ENCODE results near the gene AVPR1B.

The AVPR1B gene

GRCh38 chr1:206112600-206113301 lies 4.4 kb downstream of the AVPR1B start:
- no peak for DNase-seq (ENCODE audit: low read depth in 2 of 2)

GRCh38 chr1:206111271-206111927 lies 5.8 kb downstream of the AVPR1B start:
- DNase-seq (ENCODE audit: low read depth in 2 of 2), result no peak

GRCh38 chr1:206110820-206111219 lies 6.4 kb downstream of the AVPR1B start:
- no peak for DNase-seq (ENCODE audit: low read depth in 2 of 2)

GRCh38 chr1:206110161-206110560 lies 7.0 kb downstream of the AVPR1B start:
- no peak for DNase-seq (ENCODE audit: low read depth in 2 of 2)

GRCh38 chr1:206109718-206110117 lies 7.5 kb downstream of the AVPR1B start:
- no peak for DNase-seq (ENCODE audit: low read depth in 2 of 2)

- no peak for DNase-seq (ENCODE audit: low read depth in 2 of 2)
Observed at GRCh38 chr1:206108635-206109034, 8.6 kb downstream of the AVPR1B start.

- no peak for DNase-seq (ENCODE audit: low read depth in 2 of 2)
Observed at GRCh38 chr1:206107168-206107544, 10.0 kb downstream of the AVPR1B start.

GRCh38 chr1:206106328-206107167 lies 10.6 kb downstream of the AVPR1B start:
- DNase-seq (ENCODE audit: low read depth in 2 of 2), result peak; percentile 39 to 60

- no peak for DNase-seq (ENCODE audit: low read depth in 2 of 2)
Observed at GRCh38 chr1:206105464-206105995, 11.7 kb downstream of the AVPR1B start.

GRCh38 chr1:206103979-206104378 lies 13.2 kb downstream of the AVPR1B start:
- no peak for DNase-seq (ENCODE audit: low read depth in 2 of 2)

GRCh38 chr1:206102292-206102936 lies 14.8 kb downstream of the AVPR1B start:
- no peak for DNase-seq (ENCODE audit: low read depth in 2 of 2)

GRCh38 chr1:206101351-206102045 lies 15.7 kb downstream of the AVPR1B start:
- DNase-seq (ENCODE audit: low read depth in 2 of 2), result no peak

- no peak for DNase-seq (ENCODE audit: low read depth in 2 of 2)
Observed at GRCh38 chr1:206100226-206100815, 16.9 kb downstream of the AVPR1B start.

GRCh38 chr1:206098242-206098919 lies 18.8 kb downstream of the AVPR1B start:
- no peak for DNase-seq (ENCODE audit: low read depth in 2 of 2)

- no peak for DNase-seq (ENCODE audit: low read depth in 2 of 2)
Observed at GRCh38 chr1:206097381-206097780, 19.8 kb downstream of the AVPR1B start.

- DNase-seq (ENCODE audit: low read depth in 2 of 2), result no peak
Observed at GRCh38 chr1:206094024-206094423, 23.2 kb downstream of the AVPR1B start.

- DNase-seq (ENCODE audit: low read depth in 2 of 2), result no peak
Observed at GRCh38 chr1:206089341-206089740, 27.8 kb downstream of the AVPR1B start.

- DNase-seq (ENCODE audit: low read depth in 2 of 2), result no peak
Observed at GRCh38 chr1:206087091-206087490, 30.1 kb downstream of the AVPR1B start.

- no peak for DNase-seq (ENCODE audit: low read depth in 2 of 2)
Observed at GRCh38 chr1:206083750-206084149, 33.4 kb downstream of the AVPR1B start.
